ENCODE data around the gene SNUPN. TPM values are rescaled to one million over a fixed set of nuclear protein-coding genes. Genes with fewer than 3 reads are reported as not detected.

SNUPN gene
- 26.4 TPM for total RNA-seq

DNA sequence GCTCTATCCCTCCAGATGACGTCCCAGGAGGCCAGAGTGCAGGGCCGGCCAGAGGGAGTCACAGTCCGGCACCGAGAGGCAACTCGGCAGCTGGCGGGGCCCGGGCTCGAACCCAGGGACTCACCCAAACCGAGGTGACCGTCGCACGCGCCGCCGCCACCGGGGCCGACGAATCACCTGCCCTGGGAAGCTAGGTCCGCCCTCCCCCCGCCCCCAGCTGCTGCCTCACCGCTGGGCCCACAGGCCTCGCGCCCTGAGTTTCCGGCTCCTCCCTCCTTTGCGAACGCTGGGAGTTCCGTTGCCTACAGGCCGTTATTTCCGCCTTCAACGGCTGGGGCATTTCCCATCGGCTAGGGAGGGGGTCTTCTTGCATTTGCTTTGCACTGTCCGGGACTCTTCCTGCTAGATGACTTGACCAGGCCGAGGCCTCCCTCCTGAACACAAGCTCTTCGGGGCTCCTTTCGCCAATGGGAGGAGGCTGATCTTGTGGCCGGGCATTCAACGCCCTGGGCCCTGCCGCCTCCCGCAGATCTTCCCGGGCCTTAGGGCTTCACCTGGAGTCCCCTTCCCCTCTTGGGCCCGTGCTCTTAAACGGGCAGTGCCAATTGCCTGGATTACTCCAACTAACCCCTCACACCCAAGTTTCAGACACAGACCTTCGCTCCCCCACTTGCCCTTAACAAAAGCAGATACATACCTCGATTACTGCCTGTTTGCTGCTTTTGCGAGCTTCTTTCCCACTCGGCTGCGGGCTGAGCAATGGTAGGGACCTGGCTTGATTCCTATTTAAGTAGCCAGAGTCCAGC, at the start of gene SNUPN:
Gene SNUPN (minus strand): TSS at position 184 of the 806 bp plus-strand sequence. CDS start 4,674 bp downstream, outside the sequence.

GRCh38 chr15:75647370-75648155, 22.0 kb upstream of the SNUPN start, which contains the start of gene SNX33:
Gene SNX33, plus strand, starts transcription at chr15:75647912. Its CDS starts 1,191 bp downstream, at chr15:75649103.

GRCh38 chr15:75639709-75640482, 14.4 kb upstream of the SNUPN start, which contains the start of gene IMP3:
Gene IMP3, minus strand, starts transcription at chr15:75640224. Its CDS starts 56 bp downstream, at chr15:75640168.

DNA sequence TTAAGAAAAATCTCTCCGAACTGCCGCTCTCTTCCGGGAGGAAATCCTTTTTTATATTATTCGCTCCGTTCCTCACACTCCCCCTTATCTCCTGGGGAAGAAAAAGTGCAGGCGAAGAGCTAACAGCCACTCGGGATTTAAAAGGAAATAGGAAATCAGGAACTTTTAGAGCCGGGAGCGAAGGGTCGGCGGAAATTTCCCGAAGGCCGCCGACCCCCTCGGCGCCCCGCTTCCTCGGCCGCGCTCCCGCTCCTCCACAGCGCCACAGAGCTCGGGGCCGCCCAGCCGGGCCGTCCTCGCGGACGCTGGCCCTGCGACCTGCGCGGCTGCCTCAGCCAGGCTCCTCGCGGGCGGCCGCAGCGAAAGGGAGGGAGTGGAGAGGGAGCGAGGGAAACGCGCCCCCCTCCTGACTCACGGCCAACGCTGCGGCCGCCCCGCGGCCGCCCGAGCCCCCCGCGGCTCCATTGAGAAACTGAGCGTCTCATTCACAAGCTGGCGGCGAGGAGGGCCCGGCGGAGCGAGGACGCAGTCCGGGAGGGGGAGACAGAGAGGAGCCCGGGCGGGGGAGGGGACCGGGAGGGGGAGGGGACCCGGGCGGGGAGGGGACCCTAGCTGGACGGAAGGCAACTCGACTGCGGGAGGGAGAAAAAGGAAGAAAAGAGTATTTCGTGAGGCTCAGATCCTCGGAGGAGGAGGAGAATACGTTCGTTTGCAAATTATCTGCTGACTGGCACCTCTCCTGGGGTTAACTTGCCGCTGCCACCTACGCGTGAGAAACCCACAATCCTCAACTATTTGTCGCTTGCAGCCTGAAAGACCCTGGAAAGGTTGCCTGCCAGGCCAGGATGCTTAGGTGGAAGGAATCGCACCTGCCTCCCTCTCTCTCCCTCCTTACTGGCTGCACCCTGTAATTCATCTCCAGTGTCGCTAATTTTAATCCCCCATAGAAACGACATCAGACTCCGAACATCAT, 46.3 kb downstream of the SNUPN start, which contains the start of gene PTPN9:
Gene PTPN9 (minus strand): TSS at position 368 of the 973 bp plus-strand sequence. CDS start 539 bp downstream, outside the sequence.

Other genes starting within 250 kb of the SNUPN start
- 98.5 TPM for gene SIN3A, start 174.0 kb downstream of the SNUPN start, total RNA-seq
- gene PTPN9, start 46.4 kb downstream of the SNUPN start, total RNA-seq = 29.2 TPM
- 76.1 TPM for gene IMP3, start 14.5 kb upstream of the SNUPN start, total RNA-seq
- gene SNX33, start 22.2 kb upstream of the SNUPN start, total RNA-seq = 12.7 TPM
- gene CSPG4, start 87.1 kb upstream of the SNUPN start, total RNA-seq = 25.8 TPM
- gene UBE2Q2, start 217.7 kb upstream of the SNUPN start, total RNA-seq = 53.4 TPM

Measured in camera-type eye (tissue), 1 donor.